Measurements from ENCODE around the gene TSC22D1.

DNA sequence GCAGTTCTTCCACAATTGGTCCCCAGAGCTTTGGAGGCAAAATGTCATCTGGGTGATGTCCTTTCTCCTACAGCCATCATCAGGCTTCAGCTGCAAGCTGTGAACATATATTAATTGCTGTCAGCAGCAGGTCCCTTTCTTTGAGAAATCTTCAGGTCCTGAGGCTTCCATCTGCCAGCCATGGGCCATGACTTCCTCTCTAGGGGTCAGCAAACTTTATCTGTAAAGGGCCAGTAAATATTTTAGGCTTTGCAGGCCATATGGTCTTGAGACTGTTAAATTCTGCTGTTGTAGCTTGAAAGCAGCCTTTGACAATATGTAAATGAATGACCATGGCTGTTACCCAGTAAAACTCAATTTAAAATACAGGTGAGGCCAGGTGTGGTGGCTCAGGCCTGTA lies 175.4 kb downstream of the TSC22D1 start:
- TF ChIP-seq, protein P1, sequence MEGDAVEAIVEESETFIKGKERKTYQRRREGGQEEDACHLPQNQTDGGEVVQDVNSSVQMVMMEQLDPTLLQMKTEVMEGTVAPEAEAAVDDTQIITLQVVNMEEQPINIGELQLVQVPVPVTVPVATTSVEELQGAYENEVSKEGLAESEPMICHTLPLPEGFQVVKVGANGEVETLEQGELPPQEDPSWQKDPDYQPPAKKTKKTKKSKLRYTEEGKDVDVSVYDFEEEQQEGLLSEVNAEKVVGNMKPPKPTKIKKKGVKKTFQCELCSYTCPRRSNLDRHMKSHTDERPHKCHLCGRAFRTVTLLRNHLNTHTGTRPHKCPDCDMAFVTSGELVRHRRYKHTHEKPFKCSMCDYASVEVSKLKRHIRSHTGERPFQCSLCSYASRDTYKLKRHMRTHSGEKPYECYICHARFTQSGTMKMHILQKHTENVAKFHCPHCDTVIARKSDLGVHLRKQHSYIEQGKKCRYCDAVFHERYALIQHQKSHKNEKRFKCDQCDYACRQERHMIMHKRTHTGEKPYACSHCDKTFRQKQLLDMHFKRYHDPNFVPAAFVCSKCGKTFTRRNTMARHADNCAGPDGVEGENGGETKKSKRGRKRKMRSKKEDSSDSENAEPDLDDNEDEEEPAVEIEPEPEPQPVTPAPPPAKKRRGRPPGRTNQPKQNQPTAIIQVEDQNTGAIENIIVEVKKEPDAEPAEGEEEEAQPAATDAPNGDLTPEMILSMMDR (IDR thresholded peaks at IDR 0.05; ENCODE audit: low read length): no peak
- no peak for TF ChIP-seq EZH2 (optimal IDR thresholded peaks at IDR 0.05; ENCODE audit: low read depth, low read length)
- no peak for TF ChIP-seq EZH2phosphoT487 (IDR thresholded peaks at IDR 0.05; ENCODE audit: low read length)

Data from MM.1S (cell line).